Astrocyte (in vitro differentiated cells and primary cell): ENCODE data around the gene ZNF37A.

ENCODE experiments used
- CTCF ChIP-seq: IDR thresholded peaks from 2 replicates; pipeline ENCODE4 v1.5.1; 2011; ENCODE audit warnings: low read depth, mild to moderate bottlenecking, inconsistent platforms, low read length, moderate library complexity; ENCODE audit not compliant: insufficient read depth
- EZH2 ChIP-seq: IDR thresholded peaks from 2 replicates; pipeline ENCODE4 v1.6.1; 2012; ENCODE audit warnings: mild to moderate bottlenecking, low read length, inconsistent platforms; ENCODE audit not compliant: insufficient read depth

DNA sequence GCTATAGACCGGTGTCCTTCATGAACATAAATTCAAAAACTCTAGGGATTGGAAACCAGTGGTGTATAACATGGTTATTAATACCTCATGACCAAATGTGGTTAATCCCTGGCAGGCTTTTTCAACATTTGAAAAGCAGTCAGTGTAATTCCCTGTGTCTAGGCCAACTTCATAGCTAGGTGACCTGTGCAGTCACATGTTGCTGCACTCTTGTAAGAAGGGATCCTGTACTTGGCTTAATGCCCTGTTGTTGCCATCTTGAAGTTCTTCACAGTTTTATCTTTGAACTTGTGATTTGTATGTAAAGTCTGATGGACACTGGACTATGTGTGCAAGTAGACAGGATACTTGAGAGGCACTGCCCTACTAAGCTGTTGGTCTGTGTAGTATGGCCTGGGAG is 43.9 kb upstream of the ZNF37A start:
- TF ChIP-seq CTCF = no peak
- TF ChIP-seq EZH2 = no peak
